Glutamatergic neuron (in vitro differentiated cells): ENCODE measurements around the gene CIAO2A. TPM values are rescaled to one million over a fixed set of nuclear protein-coding genes. Genes with fewer than 3 reads are reported as not detected.

Experiments
- DNase-seq: peaks from one replicate; pipeline ENCODE4 v3.0.0; 2022
- H3K27ac Mint-ChIP-seq: one replicate; pipeline ENCODE4 v1.8.0; 2020; ENCODE audit warnings: mild to moderate bottlenecking, mixed read lengths, inconsistent platforms; ENCODE audit not compliant: unreplicated experiment
- H3K27me3 Mint-ChIP-seq: one replicate; pipeline ENCODE4 v1.8.0; 2020; ENCODE audit warnings: mild to moderate bottlenecking, moderate library complexity, mixed read lengths, inconsistent platforms; ENCODE audit not compliant: unreplicated experiment
- H3K36me3 Mint-ChIP-seq: one replicate; pipeline ENCODE4 v1.8.0; 2020; ENCODE audit warnings: mild to moderate bottlenecking, mixed read lengths, inconsistent platforms; ENCODE audit not compliant: unreplicated experiment
- H3K4me1 Mint-ChIP-seq: one replicate; pipeline ENCODE4 v1.8.0; 2020; ENCODE audit warnings: mild to moderate bottlenecking, low read depth, mixed read lengths, inconsistent platforms; ENCODE audit not compliant: unreplicated experiment
- H3K4me3 Mint-ChIP-seq: one replicate; pipeline ENCODE4 v1.8.0; 2020; ENCODE audit warnings: mild to moderate bottlenecking, mixed read lengths, inconsistent platforms; ENCODE audit not compliant: unreplicated experiment
- H3K9me3 Mint-ChIP-seq: one replicate; pipeline ENCODE4 v1.8.0; 2020; ENCODE audit warnings: mild to moderate bottlenecking, moderate library complexity, mixed read lengths, inconsistent platforms; ENCODE audit not compliant: unreplicated experiment
- CTCF ChIP-seq: fragments of 200-600 bp; sonication (generic); IDR thresholded peaks from one replicate; pipeline ENCODE4 v1.5.0; 2021; ENCODE audit not compliant: partially characterized antibody, unreplicated experiment
- total RNA-seq: library from RNA; stranded (reverse); fragmentation: NEBNext Ultra II Directional; extraction: Animal tissue kit (Norgen Biotek cat#: 25700); gene quantifications from one replicate; pipeline ENCODE4 v1.2.1, GENCODE V29; 2021; ENCODE audit not compliant: unreplicated experiment

Gene CIAO2A
- total RNA-seq, 1 donor from 2014 or later = 35.5 TPM

- DNase-seq = peak; percentile 97
- H3K9me3 Mint-ChIP-seq = peaks cover 14% of the 10 kb centered on the region
- no peak for TF ChIP-seq CTCF
- peaks cover 25% of the 10 kb centered on the region for H3K4me1 Mint-ChIP-seq
- H3K36me3 Mint-ChIP-seq = no peaks in the 10 kb centered on the region
- peak within 1 kb of the TSS; percentile 99 for H3K4me3 Mint-ChIP-seq
- peak within 1 kb of the TSS; percentile 85 for H3K27ac Mint-ChIP-seq
- H3K27me3 Mint-ChIP-seq = peaks cover 7% of the 10 kb centered on the region
Observed at GRCh38 chr15:64095795-64096667, 2.4 kb upstream of the CIAO2A start, which contains the start of gene SNX1. Gene SNX1 (plus strand): TSS chr15:64095982. CDS start chr15:64096014, 32 bp downstream.

GRCh38 chr15:64095431-64095794, 1.8 kb upstream of the CIAO2A start:
- peaks cover 9% of the 10 kb centered on the region for H3K27me3 Mint-ChIP-seq
- H3K36me3 Mint-ChIP-seq = no peaks in the 10 kb centered on the region
- H3K9me3 Mint-ChIP-seq = peaks cover 14% of the 10 kb centered on the region
- H3K4me1 Mint-ChIP-seq = peaks cover 25% of the 10 kb centered on the region
- no peak for TF ChIP-seq CTCF
- DNase-seq = no peak
- peak overlapping the region; percentile 99 for H3K4me3 Mint-ChIP-seq
- no peak overlapping the region for H3K27ac Mint-ChIP-seq

GRCh38 chr15:64092864-64093626, 593 bp downstream of the CIAO2A start:
- peaks cover under 1% of the 10 kb centered on the region for H3K36me3 Mint-ChIP-seq
- H3K27ac Mint-ChIP-seq = peak overlapping the region; percentile 99
- peak; percentile 45 for DNase-seq
- no peak for TF ChIP-seq CTCF
- peak overlapping the region; percentile 99 for H3K4me3 Mint-ChIP-seq
- H3K9me3 Mint-ChIP-seq = peaks cover 14% of the 10 kb centered on the region
- H3K27me3 Mint-ChIP-seq = peaks cover 11% of the 10 kb centered on the region
- peaks cover 19% of the 10 kb centered on the region for H3K4me1 Mint-ChIP-seq

GRCh38 chr15:64092075-64092820, 1.4 kb downstream of the CIAO2A start:
- Mint-ChIP-seq H3K9me3 (peaks cover 14% of the 10 kb centered on the region), H3K4me1 (peaks cover 12% of the 10 kb centered on the region), H3K36me3 (peaks cover 4% of the 10 kb centered on the region), H3K27ac (peak overlapping the region; percentile 99), H3K4me3 (peak overlapping the region; percentile 99), H3K27me3 (peaks cover 11% of the 10 kb centered on the region)
- no peak for DNase-seq
- no peak for TF ChIP-seq CTCF
